Measurements from ENCODE around the gene MIR17HG.
"Not testable (repeated sequence)": the region's sequence is repeated elsewhere in the genome, so short reads cannot be mapped to it uniquely, and the experiment has no call there.

Gene MIR17HG

DNA sequence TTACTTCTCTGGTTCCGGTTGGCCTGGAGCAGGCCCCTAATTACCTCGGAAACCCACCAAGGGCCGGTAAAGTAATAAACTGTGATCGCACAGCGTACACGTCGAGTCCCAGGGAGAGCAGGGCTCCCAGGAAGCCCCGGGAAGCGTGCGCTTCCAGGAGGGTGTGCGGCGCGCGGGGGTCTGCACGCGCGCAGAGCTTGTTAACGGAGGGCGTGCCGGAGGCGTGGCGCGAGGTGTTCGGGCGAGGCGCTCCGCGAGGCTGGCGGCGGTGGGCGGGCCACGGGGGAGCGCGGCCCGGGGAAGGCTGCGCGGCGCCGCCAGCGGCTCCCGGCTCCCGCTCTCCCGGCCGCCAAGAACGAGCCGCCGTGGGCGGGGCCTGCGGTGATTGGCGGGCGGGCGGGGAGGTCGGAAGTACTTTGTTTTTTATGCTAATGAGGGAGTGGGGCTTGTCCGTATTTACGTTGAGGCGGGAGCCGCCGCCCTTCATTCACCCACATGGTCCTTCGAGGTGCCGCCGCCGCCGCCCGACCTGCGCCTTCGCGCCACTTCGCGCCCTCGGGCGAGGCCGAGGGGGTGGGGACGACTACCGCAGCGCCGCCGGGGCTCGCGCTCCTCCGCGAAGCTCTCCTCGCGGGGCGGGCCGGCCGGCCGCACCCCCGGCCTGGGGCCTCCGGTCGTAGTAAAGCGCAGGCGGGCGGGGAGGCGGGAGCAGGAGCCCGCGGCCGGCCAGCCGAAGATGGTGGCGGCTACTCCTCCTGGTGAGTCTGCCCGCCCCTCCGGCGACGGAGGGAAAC lies at the start of gene MIR17HG:
TSS of gene MIR17HG (plus strand) at position 486 of the 794 bp plus-strand sequence.
- peak; percentile 47 to 48 for ATAC-seq

DNA sequence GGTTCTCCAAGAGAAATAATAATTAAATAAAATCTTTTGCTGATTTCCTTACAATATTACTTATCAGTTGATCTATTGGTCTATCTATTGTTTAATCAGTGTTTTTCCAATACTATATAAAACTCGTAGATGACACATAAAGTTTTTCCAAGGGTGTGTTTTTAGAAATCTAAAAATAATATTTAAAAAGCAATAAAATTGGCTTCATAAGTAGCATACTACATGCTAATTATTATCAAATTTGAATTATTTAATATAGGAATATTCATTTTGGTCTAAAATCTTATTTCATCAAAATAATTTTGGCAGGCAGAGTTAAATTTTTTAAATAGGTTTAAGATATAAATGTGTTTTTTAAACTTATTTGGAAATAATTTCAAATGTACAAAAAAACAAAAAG lies 49.4 kb upstream of the MIR17HG start:
- ATAC-seq = no peak

DNA sequence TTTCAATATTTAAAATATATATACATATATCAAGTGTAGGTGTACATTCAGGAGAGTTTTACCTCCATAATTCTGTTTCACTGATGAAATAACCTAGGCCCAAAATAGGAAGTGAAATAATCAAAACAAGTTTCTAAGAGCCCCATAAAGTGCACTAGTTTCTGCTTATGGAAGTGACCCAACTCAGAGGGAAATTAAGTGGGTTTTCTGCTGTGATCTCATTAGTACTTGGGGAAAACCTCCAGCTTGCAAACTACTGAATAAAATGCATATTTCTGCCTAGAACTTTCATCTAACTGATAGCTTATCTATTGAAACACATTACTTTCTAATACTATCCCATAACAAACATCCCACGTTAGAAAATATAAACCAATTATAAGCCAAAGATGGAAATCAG lies 45.4 kb upstream of the MIR17HG start:
- no peak for ATAC-seq

DNA sequence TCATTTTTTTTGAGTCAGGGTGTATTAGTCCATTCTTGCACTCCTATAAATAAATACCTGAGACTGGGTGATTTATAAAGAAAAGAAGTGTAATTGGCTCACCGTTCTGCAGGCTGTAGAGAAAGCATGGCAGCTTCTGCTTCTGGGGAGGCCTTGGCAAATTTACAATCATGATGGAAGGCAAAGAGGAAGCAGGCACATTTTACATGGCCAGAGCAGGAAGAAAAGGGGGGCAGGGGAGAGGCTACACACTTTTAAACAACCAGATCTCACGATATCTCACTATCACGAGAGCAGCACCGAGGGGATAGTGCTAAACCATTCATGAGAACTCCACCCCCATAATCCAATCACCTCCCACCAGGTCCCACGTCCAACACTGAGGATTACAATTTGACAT lies 44.5 kb upstream of the MIR17HG start:
- no peak for ATAC-seq

DNA sequence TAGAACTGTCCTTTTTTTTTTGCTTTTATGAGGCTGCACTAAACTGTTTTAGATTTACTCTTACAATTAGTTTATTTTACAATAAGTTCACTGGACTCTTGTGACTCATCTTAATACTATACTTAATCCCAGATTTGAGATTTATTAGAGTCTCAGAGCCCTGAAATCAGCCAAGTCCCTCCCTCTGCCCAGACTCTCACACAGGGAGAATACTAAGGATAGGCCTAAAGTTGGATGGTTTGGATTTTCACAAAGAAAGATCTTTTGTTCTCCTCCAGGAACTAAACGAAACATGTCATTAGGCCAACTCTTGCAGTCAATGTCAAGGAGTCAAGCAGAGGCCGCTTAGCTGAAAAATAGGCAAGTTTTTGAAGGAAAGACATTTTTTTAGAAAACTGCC lies 42.7 kb upstream of the MIR17HG start:
- ATAC-seq = no peak

DNA sequence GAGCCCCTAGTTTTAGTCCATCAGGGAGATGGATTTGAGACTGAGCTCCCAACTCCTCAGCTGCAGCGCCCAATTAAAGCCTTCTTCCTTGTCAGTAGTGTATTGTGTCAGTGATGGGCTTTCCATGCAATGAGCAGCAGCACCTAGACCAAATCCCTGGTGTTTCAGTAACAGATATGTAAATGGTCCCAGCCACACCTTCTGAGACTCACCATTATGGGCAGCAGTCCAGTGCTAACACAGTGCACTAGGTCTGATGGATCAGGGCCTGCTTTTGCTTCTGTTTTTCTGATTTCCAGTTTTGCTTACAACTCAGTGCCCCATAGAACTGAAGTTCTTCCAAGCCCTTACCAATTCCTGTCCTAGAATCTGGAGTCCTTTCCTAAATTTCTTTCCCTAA lies 41.8 kb upstream of the MIR17HG start:
- no peak for ATAC-seq

DNA sequence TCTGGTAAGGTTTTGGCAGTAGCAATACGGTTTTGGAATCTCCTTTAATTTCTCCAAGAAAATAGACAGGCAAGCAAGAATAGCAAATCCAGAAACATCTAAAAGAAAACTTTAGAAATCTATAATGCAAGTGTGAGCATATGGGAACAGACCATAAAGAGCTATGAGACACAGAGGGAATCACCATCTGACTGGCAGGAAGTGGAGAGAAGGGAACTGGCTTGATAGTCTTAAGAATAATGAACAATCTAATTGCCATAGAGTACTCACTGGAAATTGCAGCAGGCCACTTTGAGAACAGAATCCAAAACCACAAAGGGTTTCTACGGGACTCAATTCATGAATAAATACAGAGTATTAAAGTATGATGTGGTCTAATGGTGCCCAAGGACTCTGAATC lies 39.6 kb upstream of the MIR17HG start:
- ATAC-seq = no peak

DNA sequence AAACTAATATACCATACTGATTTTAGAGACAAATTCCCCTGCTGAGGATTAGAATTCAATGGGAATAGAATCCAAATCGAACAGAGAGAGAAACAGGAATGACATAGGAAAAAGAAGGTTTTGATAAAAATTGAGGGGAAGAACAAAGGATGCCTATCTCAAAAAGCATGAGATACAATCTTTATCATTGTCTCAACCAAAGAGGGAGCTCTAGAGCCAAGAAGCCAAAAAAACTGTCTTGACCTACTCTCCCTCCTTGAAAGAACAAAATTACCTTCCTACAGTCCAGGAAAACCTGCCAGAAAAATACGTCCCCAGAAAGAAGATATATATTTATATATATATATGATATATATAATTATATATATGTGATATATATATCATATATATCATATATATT lies 39.2 kb upstream of the MIR17HG start:
- ATAC-seq = no peak

DNA sequence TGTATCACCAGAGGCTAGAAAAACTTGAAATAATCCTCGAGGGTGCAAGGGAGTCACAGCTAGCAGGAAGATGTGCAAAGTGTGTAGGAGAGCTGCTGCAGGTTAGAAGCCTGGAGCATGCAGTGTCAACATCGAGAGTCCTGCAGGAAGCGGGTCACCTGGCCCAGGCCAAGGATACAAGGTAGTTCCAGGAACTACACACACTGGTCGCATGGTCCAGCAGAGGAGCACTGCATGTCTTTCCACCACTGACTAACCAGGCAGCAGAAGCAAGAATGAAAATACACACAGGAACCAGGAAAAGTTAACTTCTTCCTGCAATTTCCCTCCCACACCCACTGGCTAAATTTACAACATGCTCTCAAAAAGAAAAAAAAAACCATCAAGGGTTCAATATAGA lies 36.0 kb upstream of the MIR17HG start:
- ATAC-seq = no peak

DNA sequence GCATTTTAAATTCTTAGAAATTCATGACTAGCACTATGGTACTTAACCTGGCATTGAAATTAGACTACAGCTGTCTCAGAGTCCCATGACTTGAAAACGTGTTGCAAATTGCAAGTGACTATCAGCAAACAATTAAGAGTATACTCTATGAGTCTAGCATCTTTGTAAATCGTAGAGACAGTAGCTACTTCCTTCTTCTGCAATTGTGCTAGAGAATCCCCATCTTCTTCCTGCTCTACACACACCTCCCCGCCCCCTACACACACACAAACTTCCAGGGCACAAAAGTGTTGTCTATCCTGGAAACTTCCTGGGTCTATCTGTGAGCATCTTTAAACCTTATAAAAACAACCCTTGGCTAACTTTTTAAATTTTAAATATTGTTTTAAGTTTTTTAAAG lies 35.2 kb upstream of the MIR17HG start:
- peak; percentile 30 to 32 for ATAC-seq

DNA sequence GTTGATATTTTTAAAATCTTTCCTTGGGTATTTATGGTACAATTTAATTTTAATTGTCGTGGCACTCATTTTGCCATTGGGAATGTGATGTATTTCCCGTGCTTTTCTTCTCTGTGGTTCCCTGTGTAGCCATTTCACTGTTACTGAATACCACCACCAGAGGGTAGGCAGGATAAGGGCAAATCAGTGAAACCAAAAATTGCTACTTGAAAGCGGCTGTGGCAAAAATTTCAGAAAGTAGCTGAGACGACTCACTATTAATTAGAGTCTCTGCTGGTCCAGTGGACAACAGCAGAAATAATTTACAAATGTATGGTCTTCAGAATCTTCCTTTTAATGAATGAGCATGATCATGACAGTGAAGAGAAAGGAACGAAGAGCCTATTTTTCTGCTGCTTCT lies 34.4 kb upstream of the MIR17HG start:
- ATAC-seq = peak; percentile 33 to 60

DNA sequence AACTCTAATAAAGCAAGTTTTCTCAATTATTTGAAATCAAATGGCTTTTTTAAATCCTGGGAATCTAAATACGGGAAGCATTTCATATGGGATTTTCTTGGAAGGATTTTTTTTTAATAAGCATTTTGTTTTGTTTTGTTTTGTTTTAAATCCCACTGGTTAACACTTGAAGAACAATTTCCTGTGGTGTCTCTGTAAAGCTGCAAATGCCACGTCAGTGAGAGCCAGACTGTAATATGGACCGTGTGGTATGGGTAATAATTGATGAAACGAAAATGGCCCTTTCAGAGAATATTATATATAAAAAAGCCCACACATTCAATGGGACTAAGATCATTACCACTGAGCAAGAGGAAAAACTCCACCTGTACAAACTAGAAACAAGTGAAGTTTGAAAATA lies 33.9 kb upstream of the MIR17HG start:
- ATAC-seq = no peak

DNA sequence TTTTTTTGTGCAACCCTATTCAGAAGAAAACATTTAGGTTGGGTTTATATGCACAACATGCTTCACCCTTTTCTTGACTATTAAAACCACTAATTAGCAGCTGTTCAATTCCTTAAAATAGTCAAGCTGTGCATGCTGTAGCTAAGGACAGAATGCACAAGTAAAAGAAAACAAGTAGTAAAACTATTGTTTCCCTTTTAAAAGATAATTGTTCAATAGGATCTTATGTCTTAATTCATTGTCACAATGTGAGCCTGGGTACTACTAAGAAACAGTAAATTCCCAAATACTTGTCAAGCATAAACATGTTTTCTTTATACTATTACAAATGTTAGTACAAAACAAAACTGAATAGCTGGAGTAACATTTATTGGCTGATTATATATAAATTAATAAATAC lies 32.6 kb upstream of the MIR17HG start:
- no peak for ATAC-seq

DNA sequence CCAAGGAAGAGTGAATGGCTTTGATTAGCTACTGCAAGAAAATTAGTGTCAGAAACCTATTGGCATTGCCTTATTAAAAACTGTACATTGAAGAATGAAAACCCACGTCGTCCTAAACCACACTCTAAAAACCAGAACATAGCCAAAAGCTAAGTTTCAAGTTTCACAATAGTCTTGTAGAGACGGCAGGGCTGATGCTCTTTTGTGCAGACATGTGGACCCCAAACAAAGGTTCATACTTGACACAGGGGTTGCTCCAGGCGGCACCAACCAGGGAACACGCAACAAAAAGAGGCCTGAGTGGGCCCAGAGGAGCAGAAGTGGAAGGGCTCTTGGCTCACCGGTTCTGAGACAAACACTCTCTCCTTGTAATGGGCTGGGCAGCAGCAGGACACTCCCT lies 28.6 kb upstream of the MIR17HG start:
- ATAC-seq = no peak

DNA sequence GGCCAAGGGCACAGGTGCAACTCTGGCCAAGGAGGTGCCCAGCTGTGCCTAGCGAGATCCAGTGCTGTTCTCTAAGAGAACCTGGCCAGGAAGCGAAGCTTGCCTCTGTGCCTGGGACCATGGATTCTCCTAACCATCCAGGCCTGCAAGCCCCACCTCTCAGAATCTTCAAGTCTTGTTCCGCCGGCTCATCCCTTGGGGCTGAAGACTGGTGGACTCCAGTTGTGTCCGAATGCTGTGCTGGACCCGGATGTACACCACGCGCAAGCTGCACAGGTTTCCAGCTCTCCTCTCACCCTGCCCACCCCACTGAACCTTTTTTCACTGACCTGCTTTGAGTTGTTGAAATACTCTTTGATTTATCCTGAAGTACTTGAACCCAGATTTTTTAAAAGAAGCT lies 27.5 kb upstream of the MIR17HG start:
- no peak for ATAC-seq

DNA sequence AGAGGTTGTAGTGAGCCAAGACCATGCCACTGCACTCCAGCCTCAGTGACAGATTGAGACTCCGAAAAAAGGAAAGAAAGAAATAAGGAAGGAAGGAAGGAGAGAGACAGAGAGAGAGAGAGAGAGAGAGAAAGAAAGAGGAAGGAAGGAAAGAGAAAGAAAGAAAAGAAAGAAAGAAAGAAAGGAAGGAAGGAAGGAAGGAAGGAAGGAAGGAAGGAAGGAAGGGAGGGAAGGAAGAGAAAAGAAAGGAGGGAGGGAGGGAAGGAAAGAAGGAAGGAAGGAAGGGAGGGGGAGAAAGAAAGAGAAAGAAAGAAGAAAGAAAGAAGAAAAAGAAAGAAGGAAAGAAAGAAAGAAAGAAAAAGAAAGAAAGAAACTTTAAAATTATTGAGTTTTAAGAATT lies 26.5 kb upstream of the MIR17HG start:
- ATAC-seq = not testable (repeated sequence)

DNA sequence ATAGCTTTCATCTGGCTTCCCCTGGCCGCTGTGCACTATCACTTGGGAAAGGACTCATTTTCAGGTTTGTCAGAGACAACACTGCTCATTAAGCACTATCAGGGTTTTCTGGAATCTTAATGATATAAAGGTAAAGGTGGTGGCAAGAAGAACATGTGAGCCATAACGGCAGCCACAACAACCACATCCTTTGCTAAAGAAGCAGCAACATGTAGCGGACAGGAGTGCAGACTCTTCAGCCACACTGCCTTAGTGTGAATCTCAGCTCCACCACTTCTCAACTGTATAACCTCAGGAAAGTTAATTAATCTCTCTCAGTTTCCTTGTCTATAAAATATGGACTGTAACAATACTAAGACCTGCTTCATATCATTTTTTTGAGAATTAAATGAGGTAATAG lies 24.1 kb upstream of the MIR17HG start:
- peak; percentile 44 to 45 for ATAC-seq

DNA sequence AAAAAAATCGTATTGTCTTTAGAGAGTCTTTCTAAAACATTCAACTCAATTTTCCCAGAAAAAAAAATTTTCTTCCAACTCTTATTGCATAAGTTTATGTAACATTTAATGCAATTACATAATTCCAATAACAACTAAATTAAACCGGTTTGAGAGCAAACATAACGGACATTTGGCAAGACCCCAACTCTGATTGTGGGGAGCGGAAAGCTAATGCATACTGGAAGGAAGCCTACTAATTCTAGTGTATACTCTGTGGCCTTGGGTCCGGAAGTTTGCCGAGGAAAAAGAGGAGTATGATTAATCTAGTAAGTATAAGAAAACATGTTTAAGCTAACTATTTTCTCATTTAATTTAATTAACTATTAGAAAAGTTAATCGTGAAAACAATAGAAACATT lies 21.3 kb upstream of the MIR17HG start:
- no peak for ATAC-seq

DNA sequence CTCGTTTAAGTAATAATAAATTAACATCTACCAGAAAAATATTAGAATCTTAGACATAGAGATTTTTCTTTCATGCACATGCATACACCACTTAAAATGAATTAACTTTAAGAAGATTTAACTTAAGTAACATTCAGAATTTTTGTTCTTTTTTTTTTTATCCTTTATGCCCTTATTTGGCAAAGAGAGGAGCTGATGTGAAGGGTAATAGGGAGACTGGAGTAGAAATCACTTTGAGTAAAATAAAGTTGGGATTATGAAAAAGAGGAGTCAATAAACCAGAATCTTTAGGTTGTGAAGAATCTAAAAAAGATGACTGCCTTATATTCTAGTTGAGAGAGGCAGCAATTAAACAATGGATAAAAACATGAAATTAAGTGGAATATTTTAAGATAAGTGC lies 18.8 kb upstream of the MIR17HG start:
- no peak for ATAC-seq

DNA sequence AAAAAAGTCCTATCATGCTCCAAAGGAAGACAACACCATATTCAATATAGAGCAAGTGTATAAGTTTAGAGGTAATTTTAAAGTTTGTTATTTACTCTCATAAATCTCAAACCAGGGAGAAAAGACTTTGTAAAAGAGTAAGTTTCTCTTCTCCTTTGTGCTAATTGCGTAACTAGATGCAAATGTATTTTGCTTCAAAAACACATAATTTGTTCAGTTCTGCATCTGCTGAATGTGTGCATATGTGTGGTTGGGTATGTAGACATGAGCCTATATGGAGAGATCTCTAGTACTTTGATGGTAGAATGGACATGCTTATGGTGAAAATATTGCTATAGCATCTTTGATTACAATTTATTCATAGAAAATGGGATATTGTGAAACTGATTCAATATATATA lies 17.8 kb upstream of the MIR17HG start:
- no peak for ATAC-seq

DNA sequence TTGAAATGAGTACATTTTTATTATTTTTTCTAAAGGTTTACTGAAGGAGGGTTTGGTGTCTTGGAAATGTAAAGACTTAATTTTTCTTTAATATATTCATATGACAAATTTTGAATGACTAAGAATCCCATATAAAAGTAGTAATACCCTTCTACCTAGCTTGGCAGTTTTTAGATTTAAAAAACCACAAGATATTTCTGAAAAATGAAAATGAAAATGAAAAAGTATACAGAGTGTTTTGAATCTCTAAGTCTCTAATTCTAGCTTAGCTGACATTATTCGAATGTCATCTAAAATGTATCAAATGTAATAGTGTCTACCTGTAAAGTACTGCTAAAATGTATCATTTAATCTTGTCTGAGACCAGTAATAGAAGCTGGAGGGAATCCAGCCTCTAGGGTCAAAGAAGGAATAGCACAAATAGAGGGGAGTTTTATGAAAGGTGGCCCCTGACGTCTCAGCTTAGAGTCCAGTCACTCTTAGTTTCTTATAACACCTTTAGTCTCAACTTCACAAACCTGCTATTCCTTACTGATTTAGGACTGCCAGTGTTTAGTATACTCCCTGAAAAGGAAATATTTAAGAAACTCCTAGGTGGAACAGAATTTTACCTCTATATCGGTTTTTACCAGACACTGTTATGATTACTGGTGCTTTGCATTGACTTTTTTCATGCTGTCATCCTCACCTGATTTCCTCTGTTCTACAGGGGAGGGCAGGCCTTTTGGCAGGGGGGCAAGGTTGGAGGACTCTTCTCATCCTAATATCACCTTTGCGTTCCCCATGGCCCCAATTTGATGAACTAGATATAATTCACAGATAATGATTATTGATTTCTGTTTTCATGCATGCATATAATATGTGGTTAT lies 16.2 kb upstream of the MIR17HG start:
- ATAC-seq = peak; percentile 87 to 89

DNA sequence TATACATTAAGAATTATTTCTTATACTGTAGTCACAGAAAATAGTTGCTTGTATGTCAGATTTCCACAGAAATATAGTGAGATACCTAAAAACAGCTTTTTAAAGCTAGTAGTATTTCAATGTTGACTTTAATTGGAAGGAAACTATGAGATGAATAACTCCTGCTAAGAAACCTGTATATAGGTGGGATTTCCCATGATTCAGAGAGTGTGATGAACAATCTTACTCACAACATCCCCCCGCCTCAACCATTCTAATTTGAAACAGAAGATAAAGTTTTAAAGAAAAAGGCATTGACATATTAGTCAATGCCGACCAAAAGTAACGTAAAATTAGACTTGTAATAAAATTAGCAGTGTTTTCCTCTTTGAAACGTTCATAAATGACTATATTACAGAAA lies 1.4 kb upstream of the MIR17HG start:
- ATAC-seq = peak; percentile 22 to 25

DNA sequence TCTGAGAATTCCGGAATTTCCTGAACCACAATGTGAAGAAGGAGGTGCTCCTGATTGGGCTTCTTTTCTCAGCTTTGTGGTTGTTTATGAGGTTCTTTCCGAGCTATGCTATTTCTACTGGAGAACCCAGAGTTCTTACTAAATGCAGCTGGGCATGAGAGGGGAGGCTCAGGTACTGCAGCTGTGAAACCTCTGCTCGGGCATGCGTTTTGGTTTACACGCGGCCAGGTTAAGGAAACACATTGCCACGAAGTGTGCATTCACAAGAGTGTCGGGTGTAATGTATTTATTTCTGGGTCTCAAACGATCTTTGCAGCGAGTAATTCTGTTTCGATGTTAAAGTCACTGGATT lies 661 bp upstream of the MIR17HG start:
- peak; percentile 11 to 12 for ATAC-seq

Measured in activated CD4-positive, CD25-positive, alpha-beta regulatory T cell treated with anti-CD3 and anti-CD28 coated beads, Interleukin-2, amount 50 U/mL, for 24 hours (primary cell).